HUES64 (cell line): ENCODE measurements around the gene GPR146.

Experiments used
- H3K27ac ChIP-seq: 2 replicates; pipeline ENCODE4 v1.7.0; 2013; ENCODE audit warnings: low read depth, low read length, inconsistent platforms
- H3K27me3 ChIP-seq: 2 replicates; pipeline ENCODE4 v1.6.1; 2013; ENCODE audit warnings: mild to moderate bottlenecking, low read length; ENCODE audit not compliant: insufficient read depth
- H3K36me3 ChIP-seq: 2 replicates; pipeline ENCODE4 v1.6.1; 2013; ENCODE audit warnings: mild to moderate bottlenecking, low read length; ENCODE audit not compliant: insufficient read depth
- H3K4me1 ChIP-seq: 2 replicates; pipeline ENCODE4 v1.6.1; 2013; ENCODE audit warnings: mild to moderate bottlenecking, low read length, moderate library complexity; ENCODE audit not compliant: insufficient read depth
- H3K4me3 ChIP-seq: 2 replicates; pipeline ENCODE4 v1.5.1; 2013; ENCODE audit warnings: mild to moderate bottlenecking, low read length, moderate library complexity
- H3K9ac ChIP-seq: 2 replicates; pipeline ENCODE4 v1.6.1; 2013; ENCODE audit warnings: mild to moderate bottlenecking, low read depth, low read length
- H3K9me3 ChIP-seq: 2 replicates; pipeline ENCODE4 v1.6.1; 2013; ENCODE audit warnings: low read depth, low read length; ENCODE audit not compliant: insufficient read depth
- WGBS: fragments of 150-250, 120-280 bp; methylation state at CpG from one replicate; pipeline ENCODE4 v1.1.7; 2013; ENCODE audit warnings: missing lambda C conversion rate; 5-methylcytosine and 5-hydroxymethylcytosine counted together

Gene GPR146

DNA sequence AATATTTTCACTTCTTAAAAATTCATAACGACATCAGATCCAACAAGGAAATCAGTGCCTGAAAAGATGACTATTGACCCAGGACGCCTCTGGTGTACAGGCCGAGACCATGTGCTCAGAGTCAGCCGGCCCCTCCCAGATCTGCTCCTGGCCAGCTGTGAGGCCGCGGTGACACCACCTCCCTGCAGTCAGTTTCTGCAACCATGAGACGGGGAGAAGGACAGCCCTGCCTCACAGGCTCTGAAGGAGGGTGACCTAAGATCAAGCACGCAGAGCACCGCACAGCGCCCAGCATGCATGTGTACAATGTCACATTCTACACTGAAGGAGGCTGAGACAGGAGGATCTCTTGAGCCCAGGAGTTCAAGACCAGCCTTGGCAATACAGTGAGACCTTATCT, 40.9 kb downstream of the GPR146 start:
- Histone ChIP-seq H3K9me3 (no peaks in the 10 kb centered on the region), H3K4me1 (peaks cover 18% of the 10 kb centered on the region), H3K4me3 (no peak overlapping the region), H3K9ac (no peak overlapping the region), H3K27me3 (no peaks in the 10 kb centered on the region), H3K27ac (no peak overlapping the region), H3K36me3 (no peaks in the 10 kb centered on the region)
- WGBS = 93% methylated on average over 10 of the region's 10 CpGs

- Histone ChIP-seq H3K4me1 (peaks cover 18% of the 10 kb centered on the region), H3K9me3 (no peaks in the 10 kb centered on the region), H3K36me3 (no peaks in the 10 kb centered on the region), H3K27me3 (no peaks in the 10 kb centered on the region), H3K27ac (no peak overlapping the region), H3K9ac (no peak overlapping the region), H3K4me3 (no peak overlapping the region)
- 94% methylated on average over 11 of the region's 11 CpGs for WGBS
Observed at GRCh38 chr7:1085910-1086421, 41.6 kb downstream of the GPR146 start.

- H3K27ac ChIP-seq = peak overlapping the region; percentile 69
- H3K36me3 ChIP-seq = no peaks in the 10 kb centered on the region
- peak overlapping the region; percentile 62 for H3K9ac ChIP-seq
- no peaks in the 10 kb centered on the region for H3K9me3 ChIP-seq
- WGBS = 21% methylated on average over 41 of the region's 45 CpGs
- H3K27me3 ChIP-seq = no peaks in the 10 kb centered on the region
- peaks cover 18% of the 10 kb centered on the region for H3K4me1 ChIP-seq
- H3K4me3 ChIP-seq = peak overlapping the region; percentile 43
Observed at GRCh38 chr7:1086588-1087464, 42.5 kb downstream of the GPR146 start.

- H3K9me3 ChIP-seq = no peaks in the 10 kb centered on the region
- H3K4me3 ChIP-seq = peak overlapping the region; percentile 43; the same call in 1 of the 2 replicates
- no peaks in the 10 kb centered on the region for H3K27me3 ChIP-seq
- H3K4me1 ChIP-seq = peaks cover 18% of the 10 kb centered on the region
- WGBS = 76% methylated on average over 5 of the region's 6 CpGs
- no peak overlapping the region for H3K27ac ChIP-seq
- H3K36me3 ChIP-seq = no peaks in the 10 kb centered on the region
- H3K9ac ChIP-seq = peak overlapping the region; percentile 48; the same call in 1 of the 2 replicates
Observed at GRCh38 chr7:1087465-1087814, 43.1 kb downstream of the GPR146 start.

DNA sequence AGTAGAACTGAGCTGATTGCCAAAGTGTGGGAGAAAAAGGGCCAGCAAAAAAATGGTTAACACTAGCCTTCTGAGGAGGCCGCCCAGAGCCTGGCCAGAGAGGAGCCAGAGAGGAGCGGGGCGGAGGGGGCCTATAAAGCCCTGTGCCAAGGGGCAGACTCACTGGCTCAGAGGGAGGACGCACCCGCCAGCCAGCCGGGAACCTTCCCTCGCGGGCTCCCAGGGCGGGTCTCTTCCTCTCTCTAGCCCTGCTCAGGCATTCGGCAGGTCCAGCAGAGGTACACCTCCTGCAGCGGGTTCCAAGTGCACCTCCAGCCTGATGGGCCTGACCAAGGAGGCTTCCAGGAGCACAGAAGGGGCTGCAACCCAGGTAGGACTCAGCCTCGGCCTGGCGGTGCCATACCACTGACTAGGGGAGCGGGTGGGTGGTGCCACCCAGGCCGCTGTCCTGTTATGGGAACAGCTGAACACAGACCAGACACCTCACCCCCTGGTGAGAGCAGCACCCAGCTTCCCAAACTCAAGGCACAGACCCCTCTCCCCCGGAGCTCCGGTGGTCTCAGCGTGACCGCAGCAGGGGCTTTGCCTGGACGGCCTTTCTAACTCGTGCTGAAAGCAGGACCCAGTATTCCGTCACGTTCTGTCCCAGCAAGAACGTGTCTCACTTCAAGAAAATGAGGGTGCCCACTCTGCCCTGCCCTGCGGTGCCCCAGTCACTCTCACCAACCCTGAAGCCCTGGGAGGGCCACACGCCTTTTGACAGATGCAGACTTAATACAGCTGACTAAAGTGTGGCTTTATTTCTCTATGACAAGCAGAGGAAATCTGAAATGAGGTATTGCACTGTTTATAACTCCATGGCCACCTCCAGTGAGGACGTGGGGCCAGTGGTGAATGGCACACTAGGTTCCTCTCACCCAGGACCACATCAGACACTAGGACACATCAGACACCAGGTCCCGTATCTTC, 43.9 kb downstream of the GPR146 start, which contains the start of gene GPER1:
Gene GPER1, plus strand, starts transcription at position 162 of the 969 bp plus-strand sequence. CDS start 3,616 bp downstream, outside the sequence.
- H3K27ac ChIP-seq = peak within 1 kb of the TSS; percentile 69; the same call in 1 of the 2 replicates
- peak within 1 kb of the TSS; percentile 43 for H3K4me3 ChIP-seq
- H3K36me3 ChIP-seq = no peaks in the 10 kb centered on the region
- no peaks in the 10 kb centered on the region for H3K27me3 ChIP-seq
- peaks cover 18% of the 10 kb centered on the region for H3K4me1 ChIP-seq
- WGBS = 61% methylated on average over 28 of the region's 28 CpGs
- H3K9ac ChIP-seq = peak within 1 kb of the TSS; percentile 48
- H3K9me3 ChIP-seq = no peaks in the 10 kb centered on the region

- H3K4me1 ChIP-seq = peaks cover 18% of the 10 kb centered on the region
- H3K27ac ChIP-seq = no peak overlapping the region
- H3K4me3 ChIP-seq = no peak overlapping the region
- 95% methylated on average over 21 of the region's 21 CpGs for WGBS
- H3K36me3 ChIP-seq = no peaks in the 10 kb centered on the region
- H3K27me3 ChIP-seq = no peaks in the 10 kb centered on the region
- H3K9ac ChIP-seq = no peak overlapping the region
- no peaks in the 10 kb centered on the region for H3K9me3 ChIP-seq
Observed at GRCh38 chr7:1090236-1090635, 45.9 kb downstream of the GPR146 start.

DNA sequence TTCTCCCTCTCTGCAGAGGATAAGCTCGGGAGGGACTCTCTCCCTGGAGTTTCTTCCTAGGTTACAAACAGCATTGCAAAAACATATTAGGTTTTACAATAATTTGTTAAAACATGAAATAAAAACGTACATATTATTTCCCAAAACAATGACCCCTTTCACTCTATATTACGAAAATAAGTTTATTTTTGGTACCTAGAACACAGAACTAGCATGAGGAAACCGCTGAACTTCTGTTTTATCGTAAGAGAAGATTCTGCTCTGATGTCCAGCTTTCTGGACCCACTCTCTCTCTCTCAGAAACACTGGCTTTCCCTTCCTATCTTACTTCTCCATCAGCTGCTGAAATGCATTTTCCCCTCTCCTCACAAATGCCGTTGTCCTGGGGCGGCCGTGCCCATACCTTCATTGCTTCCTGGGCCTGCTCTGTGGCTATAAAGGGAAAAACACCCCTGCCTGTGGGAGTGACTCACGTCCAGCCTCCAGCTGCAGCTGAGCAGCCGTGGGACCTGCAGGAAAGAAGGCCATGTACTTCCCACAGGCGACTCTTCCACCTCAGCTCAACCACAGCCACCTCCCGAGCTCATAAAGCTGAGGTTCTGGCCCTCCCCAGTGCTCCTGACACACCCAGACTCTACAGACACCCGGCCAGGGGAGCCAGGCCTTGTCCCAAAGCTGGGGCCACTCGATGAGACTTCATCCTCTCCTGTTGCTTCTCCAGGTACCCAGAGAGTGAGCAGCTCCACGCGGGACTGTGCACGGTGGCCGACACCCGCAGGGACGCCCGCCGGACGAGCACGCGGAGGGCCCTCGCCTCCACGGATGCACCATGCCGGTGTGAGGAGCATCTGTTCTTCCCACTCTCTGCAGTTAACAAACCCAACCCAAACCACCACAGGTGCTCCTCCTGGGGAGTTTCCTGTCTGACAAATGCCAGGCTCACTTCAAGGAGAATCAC, 46.6 kb downstream of the GPR146 start:
- Histone ChIP-seq H3K27ac (no peak overlapping the region), H3K27me3 (no peaks in the 10 kb centered on the region), H3K36me3 (no peaks in the 10 kb centered on the region), H3K9ac (no peak overlapping the region), H3K9me3 (no peaks in the 10 kb centered on the region), H3K4me1 (peaks cover 18% of the 10 kb centered on the region), H3K4me3 (no peak overlapping the region)
- WGBS = 93% methylated on average over 28 of the region's 28 CpGs

GRCh38 chr7:1091644-1092027, 47.3 kb downstream of the GPR146 start:
- peaks cover 18% of the 10 kb centered on the region for H3K4me1 ChIP-seq
- no peak overlapping the region for H3K27ac ChIP-seq
- no peaks in the 10 kb centered on the region for H3K36me3 ChIP-seq
- no peaks in the 10 kb centered on the region for H3K27me3 ChIP-seq
- no peak overlapping the region for H3K9ac ChIP-seq
- no peak overlapping the region for H3K4me3 ChIP-seq
- no peaks in the 10 kb centered on the region for H3K9me3 ChIP-seq
- WGBS = 96% methylated on average over 18 of the region's 18 CpGs

- no peaks in the 10 kb centered on the region for H3K9me3 ChIP-seq
- H3K27me3 ChIP-seq = no peaks in the 10 kb centered on the region
- no peak overlapping the region for H3K27ac ChIP-seq
- no peaks in the 10 kb centered on the region for H3K36me3 ChIP-seq
- 96% methylated on average over 40 of the region's 40 CpGs for WGBS
- H3K4me1 ChIP-seq = peaks cover 17% of the 10 kb centered on the region
- H3K4me3 ChIP-seq = no peak overlapping the region
- no peak overlapping the region for H3K9ac ChIP-seq
Observed at GRCh38 chr7:1092161-1092632, 47.9 kb downstream of the GPR146 start.
